H9 (cell line): Measurements from ENCODE around the gene SSB. TPM values are rescaled to one million over a fixed set of nuclear protein-coding genes. Genes with fewer than 3 reads are reported as not detected.

Experiments used
- DNase-seq: peaks from one replicate; pipeline ENCODE4 v3.0.0-alpha.2; 2017
- H2AFZ ChIP-seq: one replicate; pipeline ENCODE4 v1.6.1; 2013; ENCODE audit warnings: mild to moderate bottlenecking, low read length, control low read depth, moderate library complexity
- H2AK5ac ChIP-seq: 2 replicates; pipeline ENCODE4 v1.6.1; 2013; ENCODE audit warnings: low read length, control low read depth, mixed read lengths; ENCODE audit not compliant: insufficient read length
- H2BK120ac ChIP-seq: one replicate; pipeline ENCODE4 v1.6.1; 2013; ENCODE audit warnings: low read depth, mild to moderate bottlenecking, low read length, control low read depth, inconsistent platforms; ENCODE audit not compliant: poor library complexity, severe bottlenecking
- H2BK12ac ChIP-seq: 2 replicates; pipeline ENCODE4 v1.6.1; 2013; ENCODE audit warnings: low read length, control low read depth, mixed read lengths, low read depth; ENCODE audit not compliant: insufficient read length
- H2BK15ac ChIP-seq: 2 replicates; pipeline ENCODE4 v1.6.1; 2013; ENCODE audit warnings: low read depth, low read length, control low read depth
- H2BK20ac ChIP-seq: one replicate; pipeline ENCODE4 v1.6.1; 2013; ENCODE audit warnings: low read depth, mild to moderate bottlenecking, low read length, control low read depth, inconsistent platforms; ENCODE audit not compliant: poor library complexity, severe bottlenecking
- H2BK5ac ChIP-seq: 2 replicates; pipeline ENCODE4 v1.6.1; 2013; ENCODE audit warnings: low read length, control low read depth, mixed read lengths; ENCODE audit not compliant: insufficient read length
- H3K14ac ChIP-seq: 2 replicates; pipeline ENCODE4 v1.6.1; 2013; ENCODE audit warnings: low read length, control low read depth; ENCODE audit not compliant: insufficient read depth
- H3K18ac ChIP-seq: 2 replicates; pipeline ENCODE4 v1.6.1; 2013; ENCODE audit warnings: low read depth, mild to moderate bottlenecking, mixed read lengths, low read length, control low read depth; ENCODE audit not compliant: insufficient read length
- H3K23ac ChIP-seq: 2 replicates; pipeline ENCODE4 v1.6.1; 2013; ENCODE audit warnings: low read length, control low read depth, mixed read lengths, low read depth; ENCODE audit not compliant: insufficient read length
- H3K23me2 ChIP-seq: 2 replicates; pipeline ENCODE4 v1.6.1; 2013; ENCODE audit warnings: low read depth, mild to moderate bottlenecking, mixed read lengths, low read length, control low read depth; ENCODE audit not compliant: insufficient read length, poor library complexity, severe bottlenecking
- H3K27ac ChIP-seq: 2 replicates; pipeline ENCODE4 v1.5.1; 2013; ENCODE audit warnings: low read length, control low read depth, mixed read lengths, low read depth; ENCODE audit not compliant: insufficient read length
- H3K27me3 ChIP-seq: 2 replicates; pipeline ENCODE4 v1.6.1; 2013; ENCODE audit warnings: low read length, control low read depth, inconsistent platforms; ENCODE audit not compliant: insufficient read depth
- H3K4ac ChIP-seq: 2 replicates; pipeline ENCODE4 v1.6.1; 2013; ENCODE audit warnings: low read depth, mild to moderate bottlenecking, control low read depth, inconsistent platforms, low read length, moderate library complexity
- H3K4me1 ChIP-seq: 2 replicates; pipeline ENCODE4 v1.6.1; 2013; ENCODE audit warnings: low read length, control low read depth, inconsistent platforms; ENCODE audit not compliant: insufficient read depth
- H3K4me2 ChIP-seq: 2 replicates; pipeline ENCODE4 v1.6.1; 2013; ENCODE audit warnings: low read length, control low read depth, mixed read lengths; ENCODE audit not compliant: insufficient read length, insufficient read depth
- H3K56ac ChIP-seq: 2 replicates; pipeline ENCODE4 v1.6.1; 2013; ENCODE audit warnings: low read depth, mild to moderate bottlenecking, mixed read lengths, low read length, control low read depth; ENCODE audit not compliant: insufficient read length
- H3K79me1 ChIP-seq: 2 replicates; pipeline ENCODE4 v1.6.1; 2013; ENCODE audit warnings: low read depth, mild to moderate bottlenecking, moderate library complexity, low read length, control low read depth, inconsistent platforms; ENCODE audit not compliant: insufficient read depth, poor library complexity, severe bottlenecking
- H3K79me2 ChIP-seq: 2 replicates; pipeline ENCODE4 v1.6.1; 2013; ENCODE audit warnings: low read length, control low read depth, inconsistent platforms; ENCODE audit not compliant: insufficient read depth
- H3K9ac ChIP-seq: 2 replicates; pipeline ENCODE4 v1.6.1; 2013; ENCODE audit warnings: low read length, control low read depth, mixed read lengths; ENCODE audit not compliant: insufficient read length; ENCODE audit errors: extremely low read depth
- H3K9me3 ChIP-seq: one replicate; pipeline ENCODE4 v1.6.1; 2013; ENCODE audit warnings: low read depth, low read length, inconsistent platforms; ENCODE audit not compliant: control insufficient read depth
- H3T11ph ChIP-seq: one replicate; pipeline ENCODE4 v1.6.1; 2013; ENCODE audit warnings: mild to moderate bottlenecking, low read length, control low read depth, inconsistent platforms
- H4K20me1 ChIP-seq: one replicate; pipeline ENCODE4 v1.6.1; 2013; ENCODE audit not compliant: control insufficient read depth, insufficient read length, insufficient read depth
- H4K5ac ChIP-seq: 2 replicates; pipeline ENCODE4 v1.6.1; 2013; ENCODE audit warnings: low read depth, mild to moderate bottlenecking, mixed read lengths, low read length, control low read depth; ENCODE audit not compliant: insufficient read length
- H4K8ac ChIP-seq: replicated peaks from 2 replicates; pipeline ENCODE4 v1.6.1; 2013; ENCODE audit warnings: low read length, control low read depth, mixed read lengths, low read depth; ENCODE audit not compliant: insufficient read length
- H4K91ac ChIP-seq: 2 replicates; pipeline ENCODE4 v1.6.1; 2013; ENCODE audit warnings: low read depth, mild to moderate bottlenecking, moderate library complexity, mixed read lengths, low read length, control low read depth; ENCODE audit not compliant: insufficient read length
- H3K27ac Mint-ChIP-seq, 3 experiments: 2 replicates in 2 of 3; 3 replicates in 1 of 3; pipeline ENCODE4 v1.8.0; 2020 to 2021; ENCODE audit warnings: mixed read lengths in 3 of 3, mild to moderate bottlenecking in 1 of 3, moderate library complexity in 1 of 3
- H3K27me3 Mint-ChIP-seq: 2 replicates; pipeline ENCODE4 v1.8.0; 2021; ENCODE audit warnings: low read depth, mild to moderate bottlenecking, moderate library complexity, mixed read lengths
- H3K36me3 Mint-ChIP-seq, 3 experiments: 2 replicates in 2 of 3; 3 replicates in 1 of 3; pipeline ENCODE4 v1.8.0; 2020 to 2021; ENCODE audit warnings: low read depth in 3 of 3, mixed read lengths in 3 of 3; ENCODE audit not compliant: insufficient read depth in 1 of 3
- H3K4me1 Mint-ChIP-seq, 2 experiments: 2 replicates each; pipeline ENCODE4 v1.8.0; 2020; ENCODE audit warnings: mixed read lengths in 2 of 2
- H3K4me3 Mint-ChIP-seq, 2 experiments: 2 replicates in 1 of 2; 3 replicates in 1 of 2; pipeline ENCODE4 v1.8.0; 2020 to 2021; ENCODE audit warnings: mild to moderate bottlenecking in 2 of 2, mixed read lengths in 2 of 2, moderate library complexity in 1 of 2
- H3K9me3 Mint-ChIP-seq, 2 experiments: 2 replicates in 1 of 2; 3 replicates in 1 of 2; pipeline ENCODE4 v1.8.0; 2020; ENCODE audit warnings: mild to moderate bottlenecking in 2 of 2, mixed read lengths in 2 of 2, moderate library complexity in 1 of 2
- WGBS: extraction: QIAGEN DNeasy Blood & Tissue Kit; methylation state at CpG from one replicate; pipeline ENCODE4 v1.1.7; 2013; ENCODE audit warnings: missing lambda C conversion rate, low lambda C conversion rate, mixed read lengths; ENCODE audit not compliant: insufficient read length; ENCODE audit errors: extremely low coverage; 5-methylcytosine and 5-hydroxymethylcytosine counted together
- total RNA-seq: library from RNA; stranded (reverse); gene quantifications from 2 replicates; pipeline ENCODE4 v1.2.1, GENCODE V29; 2021
- TF ChIP-seq, protein P1 (sequence below): fragments of 200-600 bp; sonication (generic); conservative IDR thresholded peaks from 3 replicates; pipeline ENCODE4 v1.8.0; 2021; ENCODE audit warnings: antibody characterized with exemption, mild to moderate bottlenecking

SSB gene
- total RNA-seq, 1 experiment from 2014 or later: 248 TPM

DNA sequence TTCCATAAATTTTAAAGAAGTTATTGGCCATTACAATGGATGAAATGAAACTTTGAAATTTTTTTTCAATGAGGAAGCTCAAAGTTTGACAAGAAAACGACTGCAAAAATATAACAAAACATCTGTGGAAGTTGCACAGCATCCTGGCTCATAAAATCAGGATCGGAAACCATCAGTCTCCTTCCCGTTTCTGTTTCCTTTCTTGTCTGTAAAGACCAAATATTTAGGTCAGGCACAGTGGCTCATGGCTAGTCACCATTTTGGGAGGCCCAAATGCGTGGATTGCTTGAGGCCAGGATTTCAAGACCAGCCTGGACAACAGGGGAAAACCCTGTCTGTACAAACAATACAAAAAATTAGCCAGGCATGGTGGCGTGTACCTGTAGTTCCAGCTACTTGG lies 27.6 kb upstream of the SSB start:
- no peak overlapping the region for H2AK5ac ChIP-seq
- no peaks in the 10 kb centered on the region for H3K27me3 ChIP-seq
- no peaks in the 10 kb centered on the region for H3K79me2 ChIP-seq
- Mint-ChIP-seq H3K36me3 (no peaks in the 10 kb centered on the region; a peak in 1 of 7 replicates), H3K27ac (no peak overlapping the region), H3K27me3 (no peaks in the 10 kb centered on the region), H3K4me1 (peaks cover 4 to 7% of the 10 kb centered on the region in 2 experiments; a peak in 3 of 4 replicates), H3K4me3 (no peak overlapping the region), H3K9me3 (no peaks in the 10 kb centered on the region)
- no CpG with 5 or more reads among the region's 5 CpGs for WGBS
- no peak overlapping the region for H2BK120ac ChIP-seq
- no peak overlapping the region for H4K91ac ChIP-seq
- no peak overlapping the region for H3T11ph ChIP-seq
- H4K20me1 ChIP-seq: no peaks in the 10 kb centered on the region
- H3K9me3 ChIP-seq: no peaks in the 10 kb centered on the region
- no peak overlapping the region for H4K5ac ChIP-seq
- H2BK20ac ChIP-seq: no peak overlapping the region
- H3K4me1 ChIP-seq: no peaks in the 10 kb centered on the region
- H3K23me2 ChIP-seq: no peaks in the 10 kb centered on the region
- H3K79me1 ChIP-seq: no peaks in the 10 kb centered on the region
- no peak overlapping the region for H3K4ac ChIP-seq
- no peak overlapping the region for H2BK5ac ChIP-seq
- H2BK15ac ChIP-seq: no peak overlapping the region; the same call in 1 of the 2 replicates
- no peak overlapping the region for H3K14ac ChIP-seq
- no peak overlapping the region for H3K18ac ChIP-seq
- H3K56ac ChIP-seq: no peak overlapping the region
- H4K8ac ChIP-seq: no peak overlapping the region
- no peak overlapping the region for H3K23ac ChIP-seq
- H2AFZ ChIP-seq: no peak overlapping the region
- TF ChIP-seq, protein P1, sequence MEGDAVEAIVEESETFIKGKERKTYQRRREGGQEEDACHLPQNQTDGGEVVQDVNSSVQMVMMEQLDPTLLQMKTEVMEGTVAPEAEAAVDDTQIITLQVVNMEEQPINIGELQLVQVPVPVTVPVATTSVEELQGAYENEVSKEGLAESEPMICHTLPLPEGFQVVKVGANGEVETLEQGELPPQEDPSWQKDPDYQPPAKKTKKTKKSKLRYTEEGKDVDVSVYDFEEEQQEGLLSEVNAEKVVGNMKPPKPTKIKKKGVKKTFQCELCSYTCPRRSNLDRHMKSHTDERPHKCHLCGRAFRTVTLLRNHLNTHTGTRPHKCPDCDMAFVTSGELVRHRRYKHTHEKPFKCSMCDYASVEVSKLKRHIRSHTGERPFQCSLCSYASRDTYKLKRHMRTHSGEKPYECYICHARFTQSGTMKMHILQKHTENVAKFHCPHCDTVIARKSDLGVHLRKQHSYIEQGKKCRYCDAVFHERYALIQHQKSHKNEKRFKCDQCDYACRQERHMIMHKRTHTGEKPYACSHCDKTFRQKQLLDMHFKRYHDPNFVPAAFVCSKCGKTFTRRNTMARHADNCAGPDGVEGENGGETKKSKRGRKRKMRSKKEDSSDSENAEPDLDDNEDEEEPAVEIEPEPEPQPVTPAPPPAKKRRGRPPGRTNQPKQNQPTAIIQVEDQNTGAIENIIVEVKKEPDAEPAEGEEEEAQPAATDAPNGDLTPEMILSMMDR: no peak
- H3K9ac ChIP-seq: no peak overlapping the region
- no peak overlapping the region for H3K4me2 ChIP-seq
- no peak overlapping the region for H3K27ac ChIP-seq
- no peak for DNase-seq
- H2BK12ac ChIP-seq: no peak overlapping the region
